Osteocyte (in vitro differentiated cells): ENCODE results near the gene SLC13A1. TPM values are rescaled to one million over a fixed set of nuclear protein-coding genes. Genes with fewer than 3 reads are reported as not detected.

Source experiments
- DNase-seq: peaks from one replicate; pipeline ENCODE4 v3.0.0; 2021; ENCODE audit warnings: mixed read lengths; ENCODE audit not compliant: unreplicated experiment; ENCODE audit errors: extremely low spot score
- H3K27ac Mint-ChIP-seq: one replicate; pipeline ENCODE4 v1.8.0; 2021; ENCODE audit warnings: mild to moderate bottlenecking, mixed read lengths; ENCODE audit not compliant: unreplicated experiment
- H3K27me3 Mint-ChIP-seq: one replicate; pipeline ENCODE4 v1.8.0; 2021; ENCODE audit warnings: mixed read lengths; ENCODE audit not compliant: unreplicated experiment
- H3K36me3 Mint-ChIP-seq: one replicate; pipeline ENCODE4 v1.8.0; 2021; ENCODE audit warnings: mixed read lengths; ENCODE audit not compliant: unreplicated experiment
- H3K4me1 Mint-ChIP-seq: one replicate; pipeline ENCODE4 v1.8.0; 2021; ENCODE audit warnings: mixed read lengths; ENCODE audit not compliant: unreplicated experiment
- H3K4me3 Mint-ChIP-seq: one replicate; pipeline ENCODE4 v1.8.0; 2021; ENCODE audit warnings: mild to moderate bottlenecking, moderate library complexity, mixed read lengths; ENCODE audit not compliant: unreplicated experiment
- H3K9me3 Mint-ChIP-seq: one replicate; pipeline ENCODE4 v1.8.0; 2021; ENCODE audit warnings: mixed read lengths; ENCODE audit not compliant: unreplicated experiment
- total RNA-seq: library from RNA; stranded (reverse); gene quantifications from 2 replicates; pipeline ENCODE4 v1.2.1, GENCODE V29; 2021
- TF ChIP-seq, protein P1 (sequence below): fragments of 200-600 bp; sonication (generic); IDR thresholded peaks from 2 replicates; pipeline ENCODE4 v1.5.0; 2021; ENCODE audit warnings: antibody characterized with exemption, mild to moderate bottlenecking, moderate library complexity

The SLC13A1 gene
- total RNA-seq, 1 donor from 2014 or later = not detected

DNA sequence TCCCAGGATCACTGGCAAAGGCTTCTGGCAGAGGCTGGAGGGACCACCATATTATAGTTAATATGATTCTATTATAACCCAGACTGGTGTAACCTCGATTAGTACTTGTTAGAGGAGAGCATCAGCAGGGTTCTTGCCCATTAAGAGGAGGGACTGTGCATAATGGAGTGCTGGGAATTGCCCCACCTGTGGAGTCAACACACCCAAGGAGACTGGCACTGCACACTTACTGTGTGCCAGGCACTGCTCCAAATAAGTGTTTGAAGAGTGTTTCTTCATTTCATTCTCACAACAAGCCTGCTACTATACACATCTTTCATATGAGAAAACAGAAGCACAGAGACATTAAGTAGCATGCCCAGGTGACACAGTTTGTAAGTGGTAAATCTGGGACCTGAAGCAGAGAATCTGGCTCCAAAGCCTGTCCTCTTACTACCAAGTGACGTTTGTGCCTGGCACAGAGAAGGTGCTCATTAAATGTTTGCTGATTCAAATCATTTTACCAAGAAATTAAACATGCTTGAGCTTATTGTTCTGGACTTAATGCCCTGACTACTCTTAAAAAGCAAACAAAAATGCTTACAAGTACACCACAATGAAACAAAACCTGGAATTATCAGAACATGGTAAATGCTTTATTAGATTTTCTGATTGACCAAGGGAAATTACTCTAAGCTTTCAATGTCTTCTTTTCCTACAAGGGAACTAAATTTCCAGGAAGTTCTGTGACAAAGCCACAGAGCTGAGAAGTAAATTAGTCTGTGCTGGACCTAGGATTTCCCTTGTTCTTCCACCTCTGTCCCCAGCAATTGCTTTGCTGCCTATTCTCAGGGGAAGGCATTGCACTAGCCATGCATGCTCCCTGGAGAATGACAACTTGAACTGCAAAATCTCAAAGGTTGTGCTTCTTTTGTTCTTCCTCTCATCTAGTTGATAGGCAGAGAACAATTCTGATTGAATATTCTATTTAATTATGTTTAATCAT is 809 bp downstream of the SLC13A1 start:
- Mint-ChIP-seq H3K27ac (no peak overlapping the region), H3K4me3 (no peak overlapping the region), H3K36me3 (no peaks in the 10 kb centered on the region), H3K4me1 (no peaks in the 10 kb centered on the region), H3K9me3 (no peaks in the 10 kb centered on the region), H3K27me3 (no peaks in the 10 kb centered on the region)
- DNase-seq = no peak
- TF ChIP-seq, protein P1, sequence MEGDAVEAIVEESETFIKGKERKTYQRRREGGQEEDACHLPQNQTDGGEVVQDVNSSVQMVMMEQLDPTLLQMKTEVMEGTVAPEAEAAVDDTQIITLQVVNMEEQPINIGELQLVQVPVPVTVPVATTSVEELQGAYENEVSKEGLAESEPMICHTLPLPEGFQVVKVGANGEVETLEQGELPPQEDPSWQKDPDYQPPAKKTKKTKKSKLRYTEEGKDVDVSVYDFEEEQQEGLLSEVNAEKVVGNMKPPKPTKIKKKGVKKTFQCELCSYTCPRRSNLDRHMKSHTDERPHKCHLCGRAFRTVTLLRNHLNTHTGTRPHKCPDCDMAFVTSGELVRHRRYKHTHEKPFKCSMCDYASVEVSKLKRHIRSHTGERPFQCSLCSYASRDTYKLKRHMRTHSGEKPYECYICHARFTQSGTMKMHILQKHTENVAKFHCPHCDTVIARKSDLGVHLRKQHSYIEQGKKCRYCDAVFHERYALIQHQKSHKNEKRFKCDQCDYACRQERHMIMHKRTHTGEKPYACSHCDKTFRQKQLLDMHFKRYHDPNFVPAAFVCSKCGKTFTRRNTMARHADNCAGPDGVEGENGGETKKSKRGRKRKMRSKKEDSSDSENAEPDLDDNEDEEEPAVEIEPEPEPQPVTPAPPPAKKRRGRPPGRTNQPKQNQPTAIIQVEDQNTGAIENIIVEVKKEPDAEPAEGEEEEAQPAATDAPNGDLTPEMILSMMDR = no peak

- no peaks in the 10 kb centered on the region for H3K9me3 Mint-ChIP-seq
Observed at GRCh38 chr7:123198111-123198510, 1.7 kb downstream of the SLC13A1 start.

DNA sequence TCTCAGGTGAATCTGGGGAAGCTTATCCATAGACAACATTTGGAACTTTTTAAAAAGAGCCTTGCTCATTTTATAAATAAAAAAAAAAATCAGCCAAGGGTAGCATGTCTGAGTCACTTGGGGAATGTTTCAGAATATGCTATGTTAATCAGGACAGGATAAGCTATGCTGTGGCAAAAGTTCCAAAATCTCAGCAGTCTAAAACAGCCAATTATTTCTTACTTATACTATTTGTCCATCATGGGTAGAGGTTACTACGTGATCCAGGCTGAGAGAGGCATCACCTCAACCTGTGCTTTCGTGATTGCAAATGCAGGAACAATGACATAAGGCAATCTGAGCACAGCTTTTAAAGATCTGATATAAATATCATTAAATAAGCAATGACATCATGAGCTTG is 6.5 kb downstream of the SLC13A1 start:
- Mint-ChIP-seq H3K27ac (no peak overlapping the region), H3K9me3 (peaks cover 6% of the 10 kb centered on the region), H3K36me3 (no peaks in the 10 kb centered on the region), H3K4me3 (no peak overlapping the region), H3K4me1 (peaks cover 1% of the 10 kb centered on the region), H3K27me3 (no peaks in the 10 kb centered on the region)
- TF ChIP-seq, protein P1 = no peak
- DNase-seq = no peak

More at GRCh38 chr7:123198111-123198510, 1.7 kb downstream of the SLC13A1 start:
- Mint-ChIP-seq H3K27ac (no peak overlapping the region), H3K27me3 (no peaks in the 10 kb centered on the region), H3K4me3 (no peak overlapping the region), H3K4me1 (no peaks in the 10 kb centered on the region), H3K36me3 (no peaks in the 10 kb centered on the region)
- DNase-seq = no peak
- TF ChIP-seq, protein P1 = no peak

DNA sequence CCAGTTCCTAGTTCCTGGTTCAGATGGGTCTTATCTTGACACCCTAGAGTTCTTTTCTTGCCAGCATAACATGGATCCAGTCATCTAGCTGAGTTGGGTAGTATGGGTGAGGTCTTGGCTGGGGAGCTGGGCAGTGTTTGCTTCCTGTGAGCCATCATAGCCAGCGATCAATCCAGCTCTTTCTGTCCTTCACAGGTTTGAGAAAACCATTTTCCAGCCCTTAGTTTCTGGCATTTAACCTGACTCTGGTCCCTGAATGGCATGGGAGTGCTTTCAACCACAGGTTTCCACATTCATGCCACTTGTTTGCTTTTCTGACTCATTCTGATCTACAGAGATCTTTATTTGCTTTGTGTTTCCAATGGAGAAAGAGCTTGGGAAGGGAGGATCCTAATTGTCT is 8.6 kb downstream of the SLC13A1 start:
- DNase-seq = no peak
- Mint-ChIP-seq H3K27ac (no peak overlapping the region), H3K27me3 (no peaks in the 10 kb centered on the region), H3K9me3 (peaks cover 14% of the 10 kb centered on the region), H3K4me3 (no peak overlapping the region), H3K4me1 (peaks cover 1% of the 10 kb centered on the region), H3K36me3 (no peaks in the 10 kb centered on the region)
- TF ChIP-seq, protein P1 = no peak

GRCh38 chr7:123190109-123190831 is 9.5 kb downstream of the SLC13A1 start:
- Mint-ChIP-seq H3K27ac (no peak overlapping the region), H3K27me3 (no peaks in the 10 kb centered on the region), H3K4me3 (no peak overlapping the region), H3K4me1 (peaks cover 1% of the 10 kb centered on the region), H3K36me3 (no peaks in the 10 kb centered on the region), H3K9me3 (peaks cover 21% of the 10 kb centered on the region)
- TF ChIP-seq, protein P1 = no peak
- no peak for DNase-seq
